NOMO-1 (cell line): ENCODE measurements around the gene CPTP.
A peak's percentile ranks its signal among the peaks of the same experiment; 100 is the strongest.

Experiments
- DNase-seq, 2 experiments: peaks; one replicate each; lab custom pipeline; 2025; ENCODE audit not compliant: unreplicated experiment in 2 of 2; lab: John Stamatoyannopoulos, UW

CPTP gene

GRCh38 chr1:1291548-1292441 lies 32.8 kb upstream of the CPTP start:
- DNase-seq, result peak; percentile 42 to 54

GRCh38 chr1:1292442-1292779 lies 32.2 kb upstream of the CPTP start:
- no peak for DNase-seq

- no peak for DNase-seq
Measured at GRCh38 chr1:1292851-1293250, 31.8 kb upstream of the CPTP start.

GRCh38 chr1:1293263-1294249 lies 31.0 kb upstream of the CPTP start:
- no peak for DNase-seq

GRCh38 chr1:1294250-1294890 lies 30.2 kb upstream of the CPTP start:
- no peak for DNase-seq

GRCh38 chr1:1295154-1295923 lies 29.3 kb upstream of the CPTP start:
- no peak for DNase-seq

- DNase-seq, result no peak
Measured at GRCh38 chr1:1296070-1297061, 28.2 kb upstream of the CPTP start.

- DNase-seq, result no peak
Measured at GRCh38 chr1:1297802-1298424, 26.7 kb upstream of the CPTP start.

GRCh38 chr1:1298861-1299685 lies 25.5 kb upstream of the CPTP start:
- DNase-seq, result no peak

- no peak for DNase-seq
Measured at GRCh38 chr1:1299686-1300351, 24.8 kb upstream of the CPTP start.

GRCh38 chr1:1300352-1300739 lies 24.3 kb upstream of the CPTP start:
- DNase-seq, result no peak

GRCh38 chr1:1302006-1302430 lies 22.6 kb upstream of the CPTP start:
- DNase-seq, result no peak

- no peak for DNase-seq
Measured at GRCh38 chr1:1302951-1303509, 21.6 kb upstream of the CPTP start.

GRCh38 chr1:1303736-1304135 lies 20.9 kb upstream of the CPTP start:
- no peak for DNase-seq

- DNase-seq, result no peak
Measured at GRCh38 chr1:1304331-1305299, 20.0 kb upstream of the CPTP start.
